Measurements from ENCODE around the gene SPACA7.

SPACA7 gene

GRCh38 chr13:112449545-112449930 is 73.4 kb downstream of the SPACA7 start:
- DNase-seq, result no peak

DNA sequence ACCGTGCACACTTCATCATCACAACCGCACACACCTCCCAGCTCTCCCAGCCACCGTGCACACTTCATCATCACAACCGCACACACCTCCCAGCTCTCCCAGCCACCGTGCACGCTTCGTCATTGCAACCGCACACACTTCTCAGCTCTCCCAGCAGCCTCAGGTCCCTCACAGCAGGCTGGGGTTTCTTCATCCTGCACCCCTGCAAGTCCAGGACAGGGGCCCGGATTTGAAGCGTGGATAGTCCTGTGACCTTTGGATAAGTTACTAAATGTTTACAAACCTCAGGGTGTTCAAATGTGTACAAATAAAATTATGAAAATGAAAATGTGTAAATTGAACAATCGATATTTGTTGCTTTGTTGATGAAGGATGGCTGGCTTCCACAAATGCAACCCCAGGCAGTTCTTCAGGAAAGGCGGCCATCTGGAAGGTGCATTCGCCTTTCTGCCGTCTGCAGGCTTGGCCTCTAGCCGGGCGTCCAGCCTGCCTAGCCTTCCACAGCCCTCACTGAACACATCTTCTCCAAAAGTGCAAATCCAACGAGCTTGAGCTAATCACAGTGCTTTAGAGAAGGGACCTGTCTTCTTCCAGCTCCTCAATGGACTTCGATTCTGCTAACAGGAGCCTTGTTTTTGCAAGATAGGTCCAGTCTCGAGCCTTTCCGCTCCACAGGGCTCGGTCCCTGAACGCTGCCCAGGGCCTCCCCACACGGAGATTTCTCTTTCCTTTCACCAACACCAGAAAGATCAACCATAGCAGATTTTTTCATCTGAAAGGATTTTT is 74.2 kb downstream of the SPACA7 start:
- peak; percentile 16 for DNase-seq

DNA sequence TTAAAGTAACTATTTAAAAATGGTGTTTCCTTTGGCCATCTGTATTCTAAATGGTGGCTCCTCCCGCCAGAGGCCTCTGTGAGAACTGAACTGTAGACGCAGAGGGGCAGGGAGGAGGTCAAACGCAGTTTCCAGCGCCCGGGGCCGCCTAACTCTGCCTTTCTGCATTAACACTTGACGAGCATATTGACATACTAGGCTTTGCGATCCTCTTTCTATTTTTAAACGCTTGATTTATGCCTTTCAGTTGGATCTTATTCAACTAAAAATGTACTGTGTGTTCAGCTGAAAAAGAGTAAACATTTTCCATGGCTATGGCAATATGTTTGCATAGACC is 74.7 kb downstream of the SPACA7 start:
- peak; percentile 94 for DNase-seq

DNA sequence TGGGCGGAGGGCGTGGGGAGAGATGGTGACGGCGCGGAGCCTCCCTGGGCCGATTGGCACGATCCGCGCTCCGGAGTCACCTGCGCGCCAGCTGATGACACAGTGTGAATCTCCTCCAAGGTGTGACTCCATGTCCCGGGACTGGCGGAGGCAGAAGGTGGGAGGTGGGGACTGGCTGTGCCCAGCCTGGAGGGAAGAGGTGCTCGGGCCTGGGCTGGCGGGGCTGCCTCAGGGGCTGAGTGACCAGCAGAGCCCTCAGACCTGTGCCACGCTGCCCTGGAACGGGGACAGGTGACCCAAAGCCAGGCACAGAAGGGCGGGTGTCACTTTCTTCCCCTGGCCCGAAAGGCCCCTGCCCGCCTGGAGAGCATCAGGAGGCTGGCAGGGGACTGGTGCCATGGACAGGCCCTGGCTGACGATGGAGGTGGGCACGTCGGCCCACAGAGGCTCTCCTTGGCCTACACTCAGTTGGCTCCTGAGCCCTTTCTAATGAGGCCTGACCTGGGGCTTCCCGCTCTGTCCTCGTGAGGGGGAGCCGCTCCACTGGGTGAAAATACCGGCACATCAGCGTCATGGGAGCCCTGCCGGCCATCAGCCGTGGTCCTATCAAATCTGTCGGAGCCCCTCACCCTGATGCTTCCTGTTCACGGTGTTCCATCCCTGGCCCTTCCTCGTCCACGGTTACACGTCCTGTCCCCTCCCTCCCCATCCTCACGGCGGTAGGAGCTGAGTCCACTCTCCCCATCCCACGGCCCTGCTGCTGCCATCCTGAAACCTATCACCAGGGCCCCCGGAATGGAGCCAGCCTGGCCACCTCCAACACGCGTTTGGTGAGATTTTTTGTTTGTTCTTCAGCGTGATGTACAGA is 75.6 kb downstream of the SPACA7 start:
- DNase-seq, result no peak

- DNase-seq, result no peak
Measured at GRCh38 chr13:112452380-112453206, 76.4 kb downstream of the SPACA7 start.

- DNase-seq, result no peak
Measured at GRCh38 chr13:112453207-112453829, 77.2 kb downstream of the SPACA7 start.

DNA sequence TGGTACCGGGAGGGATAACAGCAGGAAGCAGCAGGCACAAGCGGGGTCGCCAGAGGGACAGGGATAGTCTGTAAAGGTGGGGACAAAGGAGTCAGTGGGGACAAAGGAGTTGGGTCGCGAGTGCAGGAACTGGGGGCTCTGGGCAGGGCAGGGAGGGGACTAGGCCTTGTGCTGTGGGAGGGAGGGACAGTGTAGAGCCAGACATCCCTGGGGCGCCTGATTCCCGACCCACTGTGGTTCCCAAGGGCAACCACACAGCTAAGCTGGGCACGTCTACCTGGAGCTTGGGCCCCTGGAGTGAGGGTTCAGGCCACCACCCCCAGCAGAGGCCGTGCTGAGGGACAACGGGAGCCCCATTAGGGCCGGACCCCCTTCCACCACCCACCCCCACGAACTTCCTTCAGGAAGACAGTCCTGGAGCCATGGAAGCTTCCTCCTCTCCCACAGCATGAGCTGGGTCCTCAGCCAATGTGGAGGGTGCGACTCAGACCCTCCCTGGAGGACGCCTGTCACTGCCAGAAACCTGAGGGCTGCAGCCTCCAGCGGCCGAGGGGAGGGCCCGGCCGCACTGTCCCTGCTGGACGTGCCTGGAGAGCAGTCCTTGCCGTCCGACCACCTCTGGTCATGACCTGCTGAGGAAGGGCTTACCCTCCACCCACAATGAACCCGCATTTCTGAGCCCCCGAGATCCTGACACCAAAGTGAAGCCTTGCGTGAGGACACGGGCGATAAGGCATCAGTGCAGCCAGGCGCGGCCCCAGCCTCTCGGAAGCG is 77.9 kb downstream of the SPACA7 start:
- DNase-seq, result no peak

DNA sequence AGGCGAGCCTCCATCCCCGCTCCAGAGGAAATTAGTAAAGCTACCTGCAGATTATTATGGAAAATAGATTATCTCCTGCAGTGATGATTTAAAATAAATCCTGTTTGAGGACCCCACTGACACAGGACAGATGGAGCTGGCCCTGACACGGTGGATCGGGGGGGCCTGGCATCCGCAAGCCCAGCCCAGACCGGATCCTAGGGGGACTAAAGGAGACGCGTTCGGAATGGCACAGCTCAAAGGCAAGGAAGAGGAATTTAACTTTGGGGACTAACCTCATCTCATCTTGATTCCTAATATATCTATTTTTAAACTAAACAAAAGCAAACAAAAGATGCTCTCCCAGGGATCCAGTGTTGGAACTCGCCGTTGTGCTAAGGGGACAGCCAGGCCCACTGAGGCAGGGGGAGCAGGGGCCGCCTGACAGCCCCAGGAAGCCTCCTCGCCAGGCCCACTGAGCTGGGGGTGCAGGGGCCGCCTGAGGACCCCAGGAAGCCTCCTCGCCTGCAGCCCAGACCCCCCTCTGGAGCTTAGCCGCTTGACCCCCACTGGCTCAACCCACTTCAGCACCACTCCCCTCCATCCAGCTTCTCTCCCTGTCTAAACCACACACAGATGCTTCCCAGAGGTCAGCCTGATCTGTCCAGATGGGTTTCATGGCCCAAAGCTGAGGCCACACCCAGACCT is 78.6 kb downstream of the SPACA7 start:
- no peak for DNase-seq

DNA sequence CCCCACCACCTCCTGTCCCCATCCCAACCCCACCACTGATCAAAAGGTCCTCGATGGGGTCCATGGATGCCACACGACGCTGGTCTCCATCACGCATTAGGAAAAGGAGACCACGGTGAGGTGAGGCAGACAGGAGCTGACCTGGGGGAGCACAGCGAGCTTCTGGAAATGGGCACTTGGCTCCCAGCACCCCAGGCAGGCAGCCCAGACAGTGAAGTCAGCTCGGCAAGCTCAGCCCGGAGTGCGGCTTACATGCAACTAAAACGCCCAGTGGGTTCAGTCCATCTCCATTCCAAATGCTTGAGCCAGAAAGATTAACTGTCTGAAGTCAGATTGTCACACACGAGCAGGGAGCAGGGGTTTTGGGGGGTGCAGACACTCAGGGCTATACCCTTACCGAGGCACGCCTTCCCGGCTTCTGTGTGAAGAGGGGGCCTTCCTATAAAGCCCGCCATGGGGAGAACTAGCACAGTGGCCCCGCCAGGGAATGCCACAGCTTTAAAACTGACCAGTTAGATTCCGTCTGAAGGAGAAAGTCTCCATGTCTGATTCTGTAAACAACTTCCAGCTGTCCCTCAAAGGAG is 79.4 kb downstream of the SPACA7 start:
- DNase-seq, result no peak

DNA sequence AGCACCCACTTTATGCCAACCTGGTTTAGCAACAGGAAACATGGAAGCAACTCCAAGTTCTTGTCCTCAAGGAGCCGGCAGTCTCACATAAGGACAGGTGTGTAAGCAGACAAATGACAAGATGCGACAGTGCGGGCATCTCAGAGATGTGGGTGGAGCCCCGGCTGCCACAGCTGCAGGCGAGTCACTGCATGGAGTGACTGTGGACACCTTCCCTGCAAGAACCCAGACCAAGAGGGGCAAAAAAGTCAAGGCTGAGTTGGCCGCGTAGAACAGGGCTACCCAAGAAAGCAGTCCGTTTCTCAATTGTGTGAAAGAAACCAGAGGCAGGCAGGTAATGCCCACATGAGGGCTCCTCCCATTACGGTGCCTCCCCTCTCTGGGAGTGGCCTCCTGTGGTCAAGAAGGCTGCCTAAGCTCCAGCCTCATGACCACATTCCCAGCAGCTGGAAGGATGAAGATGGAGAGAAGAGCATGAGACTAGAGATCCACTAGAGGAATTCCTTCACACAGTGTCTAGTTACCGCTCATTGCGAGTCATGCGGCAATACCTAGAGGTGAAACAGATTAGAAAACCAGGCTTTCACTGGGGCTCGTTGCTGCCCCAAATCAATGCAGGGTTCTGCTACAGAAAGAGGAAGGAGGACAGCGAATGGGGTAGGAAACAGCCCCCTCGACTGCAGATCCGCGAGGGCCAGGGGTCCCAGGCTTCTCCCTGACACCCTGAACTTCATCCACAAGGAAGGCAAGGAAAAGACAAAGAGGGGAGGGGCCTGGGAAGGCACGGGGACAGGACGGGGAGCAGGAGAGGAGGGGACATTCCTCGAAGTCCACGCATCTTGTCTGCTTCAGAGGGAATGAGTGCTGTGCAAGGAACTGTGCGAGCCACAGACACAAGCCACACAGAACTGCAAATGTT is 80.2 kb downstream of the SPACA7 start:
- no peak for DNase-seq

GRCh38 chr13:112457081-112457480 is 80.9 kb downstream of the SPACA7 start:
- DNase-seq, result no peak

- DNase-seq, result no peak
Measured at GRCh38 chr13:112457485-112457884, 81.3 kb downstream of the SPACA7 start.

DNA sequence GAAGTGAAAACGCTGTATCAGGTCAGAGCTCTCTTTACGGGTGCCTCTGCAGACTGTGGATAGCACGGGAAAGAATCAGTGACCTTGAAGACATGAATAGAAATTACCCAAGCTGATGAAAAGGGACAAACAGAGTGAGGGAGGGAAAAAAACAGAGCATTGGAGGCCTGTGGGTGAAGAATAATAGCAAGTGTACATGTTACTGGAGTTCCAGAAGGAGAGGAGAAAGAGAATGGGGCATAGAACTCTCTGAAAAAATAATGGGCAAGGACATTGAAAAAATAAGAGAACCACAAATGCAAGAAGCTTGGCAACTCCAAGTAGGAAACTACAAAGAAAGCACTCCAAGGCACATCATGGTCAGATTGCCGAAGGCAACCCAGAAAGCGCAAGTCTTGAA is 86.3 kb downstream of the SPACA7 start:
- DNase-seq, result no peak

DNA sequence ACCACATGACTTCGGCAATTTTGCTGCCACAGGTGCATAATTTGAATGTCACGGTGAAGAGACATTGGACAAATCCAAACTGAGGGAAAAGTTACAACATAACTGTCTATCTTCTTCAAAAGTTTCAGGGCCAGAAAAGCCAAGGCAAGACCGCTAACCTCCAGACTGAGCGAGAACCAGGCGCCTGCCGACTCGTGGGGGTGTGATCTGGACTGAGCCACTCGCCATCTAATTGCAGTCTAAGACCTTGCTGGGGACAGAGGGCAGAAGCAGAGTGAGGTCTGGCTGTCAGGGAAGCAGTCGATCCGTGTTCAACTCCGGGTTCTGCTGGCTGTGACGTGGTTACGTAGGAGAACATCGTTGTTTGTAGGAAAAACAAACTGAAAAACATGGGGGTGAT is 88.6 kb downstream of the SPACA7 start:
- DNase-seq, result no peak

- no peak for DNase-seq
Measured at GRCh38 chr13:112465251-112466131, 89.3 kb downstream of the SPACA7 start.

DNA sequence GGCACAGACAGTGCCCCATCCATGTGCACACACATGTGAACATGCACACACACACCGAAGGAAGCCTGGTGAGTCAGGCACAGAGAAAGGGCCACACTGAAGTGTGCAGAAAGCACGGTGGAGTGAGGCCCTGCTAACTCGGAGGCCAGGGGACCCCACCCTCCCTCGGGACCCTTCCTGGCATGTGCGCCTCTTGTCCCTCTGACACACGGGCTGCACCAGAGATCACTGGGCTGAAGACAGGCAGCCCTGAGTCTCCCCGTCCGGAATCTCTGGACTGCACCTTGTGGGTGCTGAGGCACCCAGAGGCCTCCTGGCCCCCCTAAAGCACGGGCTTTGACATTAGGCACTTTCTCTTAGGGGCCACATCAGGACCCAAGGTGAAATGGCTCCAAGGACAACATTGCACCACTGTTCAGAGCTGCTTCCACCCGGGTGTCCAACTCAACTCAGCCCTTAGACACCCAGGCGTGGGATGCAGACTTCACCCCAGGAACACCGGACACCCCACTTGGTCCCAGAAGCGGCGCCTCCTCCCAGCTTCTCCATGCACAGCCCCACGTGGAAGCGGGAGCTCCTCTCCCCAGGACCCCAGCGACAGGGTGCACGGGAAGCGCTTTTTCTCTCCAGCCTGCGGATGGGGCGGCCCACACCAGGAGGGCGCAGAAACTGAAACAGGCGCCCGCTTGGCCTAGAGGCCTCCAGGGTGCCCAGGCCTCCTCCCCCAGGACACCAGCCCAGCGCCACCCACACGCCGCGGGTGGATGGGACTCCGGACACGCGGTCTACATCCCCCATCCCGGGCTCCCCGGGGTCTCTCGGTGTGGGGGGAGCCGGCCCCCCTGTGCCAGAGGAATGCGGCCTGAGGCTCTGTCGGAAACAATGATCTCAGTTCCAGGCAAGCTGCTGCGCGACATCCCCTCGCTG is 90.2 kb downstream of the SPACA7 start:
- DNase-seq, result no peak

DNA sequence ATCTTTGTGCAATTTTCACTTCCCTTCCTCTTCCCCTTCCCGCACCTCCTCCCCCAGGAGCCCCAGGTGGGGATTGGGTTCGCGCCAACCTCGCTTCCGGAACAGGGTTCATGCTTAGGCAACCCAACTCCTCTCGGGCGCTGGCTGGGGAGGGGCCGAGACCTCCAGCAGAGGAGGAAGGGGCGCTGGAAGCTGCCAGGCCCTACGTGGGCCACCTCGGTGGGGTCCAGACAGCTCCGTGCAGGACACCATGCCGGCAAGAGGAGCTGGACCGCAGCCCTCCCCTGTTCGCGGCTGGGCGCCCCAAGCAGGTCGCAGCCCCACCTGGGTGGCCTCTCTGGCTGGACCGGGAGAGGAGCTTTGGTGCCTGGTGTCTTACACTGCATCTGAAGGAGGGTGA is 91.1 kb downstream of the SPACA7 start:
- DNase-seq, result no peak

- DNase-seq, result no peak
Measured at GRCh38 chr13:112468069-112468468, 91.9 kb downstream of the SPACA7 start.
